ENCODE measurements around the gene GAS6.

Gene GAS6

GRCh38 chr13:113879494-113880360 lies 15.9 kb upstream of the GAS6 start:
- no peak for TF ChIP-seq RARB (CRISPR knock-in tag; IDR thresholded peaks at IDR 0.05)
- no peak for TF ChIP-seq ESRRG (CRISPR knock-in tag; IDR thresholded peaks at IDR 0.05)
- no peak for ATAC-seq

- TF ChIP-seq ESRRG (CRISPR knock-in tag; IDR thresholded peaks at IDR 0.05) (no peak), ISL1 (CRISPR knock-in tag; IDR thresholded peaks at IDR 0.05) (no peak), ZNF565 (CRISPR knock-in tag; conservative IDR thresholded peaks at IDR 0.05; ENCODE audit: low read depth) (no peak), ZNF70 (CRISPR knock-in tag; IDR thresholded peaks at IDR 0.05) (no peak)
- no peak for ATAC-seq
These were observed 15.1 kb upstream of the GAS6 start for GRCh38 chr13:113879017-113879416.

- no peak for ATAC-seq
These were observed 13.5 kb upstream of the GAS6 start for GRCh38 chr13:113877149-113877990.

GRCh38 chr13:113876346-113877148 lies 12.7 kb upstream of the GAS6 start:
- TF ChIP-seq POU6F1 (CRISPR knock-in tag; IDR thresholded peaks at IDR 0.05; ENCODE audit: borderline replicate concordance, low read depth), result no peak
- TF ChIP-seq PPARA (CRISPR knock-in tag; IDR thresholded peaks at IDR 0.05; ENCODE audit: borderline replicate concordance), result no peak
- no peak for TF ChIP-seq ESRRG (CRISPR knock-in tag; IDR thresholded peaks at IDR 0.05)
- TF ChIP-seq SNAI2 (CRISPR knock-in tag; IDR thresholded peaks at IDR 0.05), result no peak
- TF ChIP-seq ZC3H10 (CRISPR knock-in tag; IDR thresholded peaks at IDR 0.05), result no peak
- TF ChIP-seq ZFP3 (CRISPR knock-in tag; IDR thresholded peaks at IDR 0.05), result no peak
- no peak for ATAC-seq

More at GRCh38 chr13:113877149-113877990, 13.5 kb upstream of the GAS6 start:
- TF ChIP-seq ZFP3 (CRISPR knock-in tag; IDR thresholded peaks at IDR 0.05), result no peak
- no peak for TF ChIP-seq TSHZ2 (CRISPR knock-in tag; IDR thresholded peaks at IDR 0.05)
- TF ChIP-seq CREB5 (CRISPR knock-in tag; IDR thresholded peaks at IDR 0.05; ENCODE audit: low read depth), result no peak
- no peak for TF ChIP-seq ZNF70 (CRISPR knock-in tag; IDR thresholded peaks at IDR 0.05)
- no peak for TF ChIP-seq SNAI2 (CRISPR knock-in tag; IDR thresholded peaks at IDR 0.05)
- TF ChIP-seq PATZ1 (CRISPR knock-in tag; IDR thresholded peaks at IDR 0.05; ENCODE audit: borderline replicate concordance), result no peak
- TF ChIP-seq ZNF8 (CRISPR knock-in tag; IDR thresholded peaks at IDR 0.05), result no peak
- TF ChIP-seq RARB (CRISPR knock-in tag; IDR thresholded peaks at IDR 0.05), result no peak
- no peak for TF ChIP-seq ZFP30 (CRISPR knock-in tag; IDR thresholded peaks at IDR 0.05)
- no peak for TF ChIP-seq GLIS3 (CRISPR knock-in tag; IDR thresholded peaks at IDR 0.05)

Measured in SK-N-SH treated with all-trans-retinoic acid at 6 μM for 48 hours (cell line).